C4-2B (cell line): ENCODE results near the gene EIF4E3.

ENCODE experiments used
- H3K27ac ChIP-seq: fragments of 450-650 bp; 2 replicates; pipeline ENCODE4 v1.5.1; 2017
- CTCF ChIP-seq: fragments of 450-650 bp; conservative IDR thresholded peaks from 2 replicates; pipeline ENCODE4 v1.5.1; 2017; ENCODE audit warnings: mild to moderate bottlenecking
- ZFX ChIP-seq: fragments of 450-650 bp; IDR thresholded peaks from 2 replicates; pipeline ENCODE4 v1.6.1; 2017

The EIF4E3 gene

DNA sequence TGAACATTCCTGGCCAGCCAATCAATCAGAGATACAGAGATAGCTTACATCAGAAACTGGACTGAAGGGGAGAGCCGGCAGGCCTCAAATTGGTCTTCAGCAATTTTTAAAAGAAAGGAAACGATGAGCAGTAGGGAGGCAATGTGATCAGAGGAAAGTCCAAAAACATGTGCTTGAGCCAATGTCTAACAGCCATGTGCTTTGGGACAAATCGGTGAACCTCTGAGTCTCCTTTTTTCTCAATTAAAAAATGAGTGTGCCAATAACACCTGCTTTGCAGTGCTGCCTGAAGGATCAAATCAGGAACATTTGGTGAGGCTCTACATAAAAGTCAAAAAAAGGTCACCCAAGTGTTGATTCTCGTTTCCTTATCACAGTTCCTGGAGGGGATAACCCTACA lies 7.4 kb upstream of the EIF4E3 start:
- no peak overlapping the region for H3K27ac ChIP-seq
- no peak for TF ChIP-seq ZFX
- TF ChIP-seq CTCF, result no peak

GRCh38 chr3:71728632-71729342 lies 3.6 kb upstream of the EIF4E3 start:
- H3K27ac ChIP-seq, result no peak overlapping the region
- TF ChIP-seq CTCF, result no peak
- TF ChIP-seq ZFX, result no peak

DNA sequence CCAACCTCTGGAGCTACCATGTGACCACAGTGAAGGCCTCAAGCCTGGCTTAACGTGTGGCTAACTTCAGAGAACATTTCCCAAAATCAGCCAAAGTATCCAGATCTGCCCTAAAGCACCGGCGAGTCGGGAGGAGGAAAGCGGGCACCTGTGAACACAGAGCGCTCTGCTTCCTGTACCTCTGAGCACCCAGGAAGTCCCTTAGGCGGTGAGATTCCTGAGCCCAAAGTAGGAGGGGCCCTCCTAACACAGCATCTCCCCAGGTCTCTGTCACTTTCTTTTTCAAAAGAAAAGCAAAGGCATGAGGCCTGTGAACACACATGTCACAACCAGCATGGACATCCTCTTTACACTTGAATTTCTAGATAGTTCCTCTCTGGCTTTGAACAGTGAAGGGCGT lies 944 bp upstream of the EIF4E3 start:
- no peak overlapping the region for H3K27ac ChIP-seq

GRCh38 chr3:71724584-71725270 lies 475 bp downstream of the EIF4E3 start:
- TF ChIP-seq ZFX (peak; percentile 32; the same call in 1 of the 2 replicates), CTCF (no peak)
- H3K27ac ChIP-seq, result peak overlapping the region; percentile 59

More for the DNA sequence above, 944 bp upstream of the EIF4E3 start:
- TF ChIP-seq ZFX (no peak), CTCF (no peak)

GRCh38 chr3:71724171-71724453 lies 1.1 kb downstream of the EIF4E3 start:
- TF ChIP-seq CTCF (no peak), ZFX (no peak)
- H3K27ac ChIP-seq, result no peak overlapping the region

GRCh38 chr3:71723452-71724170 lies 1.6 kb downstream of the EIF4E3 start:
- no peak for TF ChIP-seq CTCF
- no peak overlapping the region for H3K27ac ChIP-seq

DNA sequence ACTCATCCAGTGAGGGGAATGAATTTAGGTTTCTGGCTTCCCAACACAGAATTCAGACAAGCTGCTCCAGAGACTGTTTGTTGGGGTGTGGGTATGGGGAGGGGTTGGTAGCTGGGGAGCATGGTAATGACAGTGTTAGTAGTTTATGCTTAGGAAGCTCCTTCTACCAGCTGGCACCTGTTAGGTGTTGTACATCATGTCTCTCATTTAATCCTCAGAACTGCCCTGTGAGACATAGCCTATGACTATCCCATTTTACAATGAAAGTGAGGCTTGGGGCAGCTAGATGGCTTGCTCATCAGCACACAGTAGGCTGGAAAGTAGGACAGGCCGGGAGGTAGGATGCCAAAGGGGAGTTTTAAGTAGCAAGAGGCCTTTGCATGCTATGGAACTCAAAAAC lies 2.5 kb downstream of the EIF4E3 start:
- no peak overlapping the region for H3K27ac ChIP-seq
- no peak for TF ChIP-seq ZFX
- no peak for TF ChIP-seq CTCF
